Left kidney (tissue), 2 donors: ENCODE results near the gene SCN2B. TPM values are rescaled to one million over a fixed set of nuclear protein-coding genes. Genes with fewer than 3 reads are reported as not detected.

Experiments
- DNase-seq: peaks from one replicate; pipeline ENCODE4 v3.0.0-alpha.2; 2013
- polyA plus RNA-seq: library from polyadenylated mRNA; unstranded; fragments of 120-200 nt; gene quantifications from one replicate; pipeline ENCODE4 v1.2.1, GENCODE V29; 2013; ENCODE audit not compliant: insufficient read length

The SCN2B gene
- polyA plus RNA-seq, 1 donor: 3.0 TPM

DNA sequence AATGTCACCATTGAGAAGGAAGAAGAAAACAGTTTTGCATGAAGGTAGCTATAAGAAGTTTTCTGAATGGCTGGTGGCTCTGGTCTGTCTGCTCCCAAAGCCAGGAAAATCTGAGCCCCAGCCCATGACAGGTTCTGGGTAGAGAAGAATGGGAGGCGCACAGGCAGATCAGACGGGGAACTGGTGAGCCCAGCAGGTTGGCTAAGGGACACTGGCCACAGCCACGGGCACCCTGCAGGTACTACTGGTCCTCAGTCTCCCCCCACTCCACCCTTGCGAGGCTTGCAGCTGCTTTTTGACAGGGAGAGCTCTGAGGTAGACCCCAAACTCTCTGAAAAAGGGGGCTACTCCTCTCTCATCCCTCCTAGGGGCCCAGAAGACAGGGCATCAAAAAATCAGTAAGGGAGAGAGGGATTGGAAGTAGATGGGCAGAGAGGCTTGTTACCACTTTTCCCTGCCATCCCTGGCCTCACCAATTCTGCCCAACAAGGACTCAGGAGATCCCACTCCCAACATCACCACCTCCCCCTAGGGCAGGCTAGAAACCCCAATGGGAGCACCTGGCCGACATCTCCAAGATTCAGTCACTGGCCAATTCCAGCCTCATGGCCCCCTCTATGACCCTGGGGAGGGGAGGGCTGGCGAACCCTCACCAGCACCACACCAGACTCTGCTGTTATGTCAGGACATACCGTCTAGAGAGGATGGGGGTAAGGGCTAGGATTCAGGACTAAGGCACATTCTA lies 41.2 kb downstream of the SCN2B start:
- DNase-seq: no peak

DNA sequence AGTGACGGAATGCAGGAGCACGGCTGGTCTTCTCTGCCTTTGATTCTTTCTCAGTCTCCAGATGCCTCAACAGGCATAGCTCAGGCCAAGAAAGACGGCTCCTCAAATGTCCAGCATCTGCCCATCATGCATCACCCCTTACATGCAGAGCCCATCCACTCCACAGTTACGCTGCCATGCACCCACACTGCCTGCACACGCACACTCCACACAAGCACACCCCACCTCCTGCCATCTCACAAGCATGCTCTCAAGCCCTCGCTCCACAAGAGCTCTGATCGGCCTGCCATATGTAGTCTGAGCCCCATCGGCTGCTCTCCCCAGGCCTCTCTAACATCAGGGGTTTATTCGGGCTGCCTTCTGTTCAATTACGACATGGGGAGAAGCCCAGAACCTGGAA lies 42.6 kb downstream of the SCN2B start:
- no peak for DNase-seq

DNA sequence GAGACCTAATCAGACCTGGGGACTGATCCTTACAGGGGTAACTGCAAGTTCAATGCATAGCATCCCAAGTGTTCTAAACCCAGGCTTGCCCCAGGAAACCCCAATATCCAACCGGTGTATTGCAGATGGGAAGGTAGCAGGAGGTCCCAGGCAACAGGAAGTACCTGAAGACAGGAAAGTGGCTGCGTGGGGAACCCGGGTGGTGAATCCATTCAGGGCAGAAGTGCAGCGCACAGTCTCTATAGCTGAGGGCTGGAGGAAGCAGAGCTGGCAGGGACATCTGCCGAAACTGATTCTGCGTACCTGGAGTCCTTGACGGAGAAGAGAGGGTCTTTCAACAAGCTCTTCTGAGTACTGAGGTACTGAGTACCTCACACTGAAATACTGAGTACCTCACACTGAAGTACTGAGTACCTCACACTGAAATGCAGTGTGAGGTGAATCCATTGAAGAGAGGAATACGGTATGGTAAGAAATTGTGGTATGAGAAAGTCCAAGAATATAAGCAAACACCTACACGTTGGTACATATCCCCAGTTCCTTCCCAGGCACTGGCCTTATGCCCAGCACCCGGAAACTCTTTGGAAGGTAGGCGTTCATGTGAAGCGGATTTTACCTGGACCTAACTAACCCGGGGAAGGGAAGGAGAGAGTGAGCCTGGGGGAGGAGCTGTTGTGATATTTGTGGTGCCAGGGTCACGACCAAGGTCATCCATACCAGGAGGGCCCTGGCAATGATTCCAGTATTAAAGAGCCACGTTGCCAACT lies 43.9 kb downstream of the SCN2B start:
- no peak for DNase-seq

DNA sequence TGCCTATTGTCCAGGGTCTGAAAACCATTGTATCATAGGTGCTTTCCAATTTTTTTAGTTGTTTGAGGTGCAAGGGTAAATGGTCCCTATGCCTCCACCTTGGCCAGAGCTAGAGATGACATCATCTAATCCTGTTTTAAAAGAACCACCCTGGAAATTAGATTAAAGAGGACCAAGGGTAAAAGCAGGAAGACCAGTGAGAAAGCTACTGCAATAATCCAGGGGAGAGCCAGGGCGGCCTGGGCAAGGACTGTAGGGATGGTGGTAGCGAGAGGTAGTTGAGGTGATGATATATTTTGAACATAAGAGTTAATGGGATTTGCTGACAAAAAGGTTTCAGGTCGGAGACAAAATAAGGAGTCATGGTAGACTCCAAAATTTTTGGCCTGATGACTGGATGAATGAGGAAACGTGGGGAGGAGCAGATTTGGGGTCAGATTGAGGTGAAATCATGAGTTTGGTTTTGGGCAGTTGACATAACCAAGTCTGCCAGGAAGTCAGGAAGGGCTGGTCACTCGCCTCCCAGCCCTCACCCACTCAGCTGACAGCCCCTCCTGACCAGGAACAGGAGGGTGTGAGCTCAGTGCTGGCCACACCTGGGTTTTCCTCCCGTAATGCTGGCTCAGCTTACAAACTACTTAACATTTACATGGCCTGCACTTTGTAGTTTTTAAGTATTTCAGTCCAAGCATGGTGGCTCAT lies 46.8 kb downstream of the SCN2B start:
- no peak for DNase-seq

DNA sequence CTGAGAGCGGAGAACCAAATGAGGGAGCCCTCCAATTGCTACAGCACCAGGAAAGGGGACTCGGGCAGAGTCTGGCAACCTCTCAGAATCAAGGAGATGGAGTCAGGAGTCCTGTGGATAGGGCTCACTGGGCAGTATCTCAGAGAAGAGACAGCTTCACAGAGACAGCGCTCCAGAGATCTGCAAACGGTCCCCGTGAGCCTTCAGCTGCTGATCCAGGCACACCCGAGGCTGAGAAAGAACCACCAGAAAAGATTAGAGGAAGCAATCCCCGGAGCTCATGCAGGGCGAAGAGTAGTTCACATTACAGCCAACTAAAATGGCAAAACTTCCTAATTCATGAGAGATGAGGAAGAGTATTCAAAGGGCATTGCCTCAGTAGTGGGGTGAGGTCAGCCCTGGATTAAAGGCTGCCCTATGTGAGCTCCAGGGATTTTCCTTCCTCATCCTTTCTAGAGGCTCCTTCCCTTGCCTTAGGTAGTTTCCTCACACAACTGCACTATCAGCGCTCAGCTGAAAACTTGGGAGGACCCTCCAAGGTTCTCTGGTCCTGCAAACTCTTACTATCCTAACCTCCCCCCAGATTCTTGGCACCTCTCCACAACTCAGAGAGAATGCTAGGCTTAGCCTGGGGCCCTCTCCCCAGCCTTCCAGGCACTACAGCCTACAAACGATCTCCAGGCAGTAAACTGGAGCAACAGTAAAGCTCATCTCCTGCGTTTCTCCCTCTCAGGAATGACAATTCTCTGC lies 47.5 kb downstream of the SCN2B start:
- no peak for DNase-seq

DNA sequence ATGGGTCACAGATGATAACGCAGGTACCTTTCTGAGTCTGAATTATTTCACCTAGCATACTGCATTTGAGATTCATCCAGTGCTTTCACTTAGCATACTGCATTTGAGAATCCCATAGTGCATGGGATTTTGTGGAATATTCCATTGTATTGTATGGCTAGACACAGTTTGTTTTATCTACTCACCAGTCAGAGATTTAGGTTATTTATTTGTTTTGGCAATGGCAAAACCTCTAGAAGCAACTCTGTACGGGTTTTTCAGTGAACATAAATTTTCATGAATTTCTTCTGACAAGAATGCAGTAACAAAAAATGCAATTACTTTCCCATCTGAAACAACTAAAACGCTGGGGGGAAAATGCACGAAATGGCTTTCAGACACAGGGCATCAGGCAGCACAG lies 48.1 kb downstream of the SCN2B start:
- DNase-seq: no peak

DNA sequence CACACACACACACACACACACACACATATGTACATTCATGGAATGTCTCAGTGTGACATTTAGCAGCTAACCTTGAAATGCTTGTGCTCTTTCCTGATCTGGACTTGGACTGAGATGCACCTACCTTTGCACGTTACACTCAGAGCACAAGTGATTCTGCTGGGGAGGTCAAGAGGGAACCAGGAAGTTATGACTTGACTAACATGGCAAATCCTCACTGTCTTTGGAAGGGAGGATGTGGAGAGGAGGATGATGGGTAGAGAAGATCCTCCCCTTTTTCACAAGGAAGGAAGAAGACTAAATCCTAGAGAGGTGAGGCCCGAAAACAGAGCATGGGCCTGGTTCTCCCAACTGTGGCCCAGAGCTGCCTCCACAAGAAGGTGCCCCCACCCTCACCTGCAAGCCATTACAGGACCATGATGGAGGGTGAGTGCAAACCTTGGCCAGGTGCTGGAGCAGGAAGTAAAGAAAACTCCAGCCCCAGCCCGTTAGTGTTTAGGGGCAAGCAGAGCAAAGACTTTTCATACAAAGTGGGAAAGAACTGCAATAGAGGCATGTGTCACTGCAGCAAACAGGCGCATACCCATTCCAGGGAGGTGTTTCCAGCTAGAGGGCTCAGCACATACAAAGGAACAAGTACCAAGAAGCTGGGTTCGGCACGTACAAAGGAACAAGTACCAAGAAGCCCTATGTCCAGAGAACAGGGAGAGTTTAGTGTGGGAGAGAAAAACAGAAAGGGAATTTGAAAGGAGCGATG lies 50.2 kb downstream of the SCN2B start:
- no peak for DNase-seq

DNA sequence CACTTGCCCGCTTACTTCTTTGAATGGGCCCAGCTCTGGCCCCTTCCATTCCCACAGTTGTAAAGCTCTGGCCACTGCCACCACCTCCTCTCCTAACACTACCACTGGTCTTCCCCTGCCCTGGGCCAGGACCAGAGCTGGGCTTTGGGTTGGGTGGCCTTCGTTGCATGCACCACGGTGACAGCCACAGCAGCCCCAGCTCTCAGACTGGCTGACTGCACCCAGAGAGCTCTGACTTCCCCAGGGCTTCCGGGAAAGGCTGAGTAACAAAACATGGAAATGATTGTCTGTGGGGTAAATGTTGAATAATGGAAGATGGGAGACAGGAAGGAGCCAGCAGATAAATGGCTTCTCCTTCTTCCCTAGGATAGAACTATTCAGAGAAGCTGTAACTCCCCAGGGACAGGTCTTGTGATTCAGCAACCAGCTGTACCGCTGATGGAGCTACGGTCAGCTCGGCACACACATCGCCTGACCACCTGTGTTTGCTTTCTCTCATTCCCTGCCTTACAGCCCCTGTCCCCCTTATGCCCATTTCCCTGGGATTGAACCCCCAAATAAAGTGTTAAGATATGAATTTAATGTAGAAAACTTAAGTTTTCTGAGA lies 51.4 kb downstream of the SCN2B start:
- no peak for DNase-seq

DNA sequence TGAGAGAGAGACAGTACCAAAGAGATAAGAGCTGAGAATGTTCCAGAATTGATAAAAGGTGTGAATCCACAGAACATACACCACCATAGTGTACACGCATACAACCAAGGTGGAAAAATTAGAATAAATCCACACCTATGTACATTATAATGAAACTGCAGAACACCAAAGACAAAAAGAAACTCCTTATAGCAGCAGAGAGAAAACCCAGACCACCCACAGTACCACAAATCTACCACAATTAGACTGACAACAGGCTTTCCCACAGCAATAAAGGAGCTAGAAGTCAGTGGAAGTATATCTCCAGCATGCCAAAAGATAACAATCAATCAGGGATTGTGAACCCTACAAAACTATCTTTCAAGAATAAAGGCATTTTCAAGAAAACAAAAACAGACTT lies 55.6 kb downstream of the SCN2B start:
- no peak for DNase-seq

DNA sequence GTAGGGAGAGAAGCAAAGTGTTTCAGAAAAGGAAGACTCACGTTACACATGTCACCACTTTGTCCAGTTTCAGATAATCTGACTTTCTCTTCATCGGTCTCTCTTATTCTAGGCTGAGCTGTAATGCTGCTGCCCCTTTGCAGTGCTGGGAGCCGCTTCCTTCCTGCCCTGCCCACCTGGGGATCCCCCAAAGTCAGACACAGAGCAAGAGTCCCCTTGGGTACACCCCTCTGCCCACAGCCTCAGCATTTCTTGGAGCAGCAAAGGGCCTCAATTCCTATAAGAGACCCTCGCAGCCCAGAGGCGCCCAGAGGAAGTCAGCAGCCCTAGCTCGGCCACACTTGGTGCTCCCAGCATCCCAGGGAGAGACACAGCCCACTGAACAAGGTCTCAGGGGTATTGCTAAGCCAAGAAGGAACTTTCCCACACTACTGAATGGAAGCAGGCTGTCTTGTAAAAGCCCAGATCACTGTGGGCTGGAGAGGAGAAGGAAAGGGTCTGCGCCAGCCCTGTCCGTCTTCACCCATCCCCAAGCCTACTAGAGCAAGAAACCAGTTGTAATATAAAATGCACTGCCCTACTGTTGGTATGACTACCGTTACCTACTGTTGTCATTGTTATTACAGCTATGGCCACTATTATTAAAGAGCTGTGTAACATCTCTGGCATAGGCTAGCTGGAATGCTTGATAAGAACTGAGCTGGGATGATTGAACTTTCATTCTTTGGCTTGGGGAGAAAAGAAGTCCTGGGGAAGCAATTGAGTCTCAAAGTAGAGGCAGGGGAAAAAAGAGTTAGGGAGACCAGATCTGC lies 58.4 kb downstream of the SCN2B start:
- no peak for DNase-seq

DNA sequence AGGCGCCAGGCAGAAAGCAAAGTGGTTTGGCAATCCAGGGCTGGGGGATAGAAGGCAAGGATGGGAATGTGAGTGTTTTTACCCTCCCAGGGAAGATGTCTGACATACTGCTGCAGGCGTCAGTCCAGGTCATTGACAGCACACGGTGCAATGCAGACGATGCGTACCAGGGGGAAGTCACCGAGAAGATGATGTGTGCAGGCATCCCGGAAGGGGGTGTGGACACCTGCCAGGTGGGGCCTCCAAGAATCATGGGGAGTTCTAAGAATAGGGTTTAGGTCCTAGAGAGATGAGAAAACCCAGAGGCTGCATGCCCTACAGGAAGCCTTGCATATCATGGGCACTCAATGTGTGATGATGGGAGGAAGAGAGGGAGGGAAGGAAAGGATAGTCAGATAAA lies 61.4 kb downstream of the SCN2B start:
- no peak for DNase-seq

DNA sequence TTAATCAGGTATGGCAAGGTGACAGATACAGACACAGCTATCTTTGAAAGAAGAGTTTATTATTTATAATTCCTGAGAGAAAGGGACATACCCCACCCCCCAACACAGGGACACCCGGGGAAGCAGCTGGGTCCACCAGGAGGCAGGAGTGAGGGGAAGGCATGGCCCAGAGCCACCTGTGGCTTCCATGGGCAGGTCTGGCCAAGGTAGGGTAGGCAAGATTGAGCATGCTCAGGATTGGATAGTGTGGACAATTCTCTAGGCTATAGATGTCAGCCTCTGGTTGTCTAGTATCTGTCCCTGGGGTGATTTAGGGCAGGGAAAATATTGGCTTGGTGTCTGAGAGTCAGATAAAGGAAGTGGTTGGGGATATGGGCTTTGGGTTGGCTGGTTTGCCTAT lies 62.2 kb downstream of the SCN2B start:
- DNase-seq: no peak

DNA sequence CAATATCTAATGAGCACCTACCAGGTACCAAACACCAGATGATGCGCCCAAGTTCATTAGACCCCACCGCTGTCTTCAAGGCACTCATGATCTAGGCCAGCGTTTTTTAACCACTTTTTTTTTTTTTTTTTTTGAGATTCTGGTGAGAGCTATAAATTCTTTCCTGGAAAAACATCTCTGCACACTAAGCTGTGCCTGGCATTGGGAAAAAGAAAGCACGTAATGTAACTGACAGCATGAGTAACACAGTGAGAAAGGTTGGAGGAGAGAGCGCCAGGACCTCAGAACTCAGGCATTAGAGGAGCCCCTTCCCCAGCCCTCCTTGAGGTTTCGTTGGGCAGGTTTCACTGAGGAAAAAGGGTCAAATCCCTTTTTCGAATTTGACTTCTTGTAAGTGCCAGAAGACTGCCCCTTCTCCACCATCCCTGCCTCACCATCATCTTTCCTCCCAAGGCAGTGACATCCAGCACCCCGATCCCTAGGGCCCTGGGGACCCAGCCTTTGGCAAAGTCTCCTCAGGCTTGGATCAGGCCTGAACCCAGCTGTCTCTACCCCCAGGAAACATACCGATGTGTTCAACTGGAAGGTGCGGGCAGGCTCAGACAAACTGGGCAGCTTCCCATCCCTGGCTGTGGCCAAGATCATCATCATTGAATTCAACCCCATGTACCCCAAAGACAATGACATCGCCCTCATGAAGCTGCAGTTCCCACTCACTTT lies 63.6 kb downstream of the SCN2B start:
- no peak for DNase-seq

Other genes with a start within 250 kb of the SCN2B start
- 0.58 TPM for gene TMPRSS13, start 247.2 kb downstream of the SCN2B start, polyA plus RNA-seq
- gene IL10RA, start 190.2 kb downstream of the SCN2B start, polyA plus RNA-seq: 2.1 TPM
- gene TMPRSS4, start 99.6 kb downstream of the SCN2B start, polyA plus RNA-seq: 30.2 TPM
- gene SMIM35, start 89.7 kb downstream of the SCN2B start, polyA plus RNA-seq: 0.17 TPM
- 0.75 TPM for gene SCN4B, start 23.8 kb downstream of the SCN2B start, polyA plus RNA-seq
- gene JAML, start 48.4 kb upstream of the SCN2B start, polyA plus RNA-seq: 1.5 TPM
- gene MPZL3, start 75.7 kb upstream of the SCN2B start, polyA plus RNA-seq: 6.5 TPM
- 28.3 TPM for gene MPZL2, start 87.7 kb upstream of the SCN2B start, polyA plus RNA-seq
- 0.22 TPM for gene CD3E, start 128.1 kb upstream of the SCN2B start, polyA plus RNA-seq
- 0.50 TPM for gene CD3D, start 166.1 kb upstream of the SCN2B start, polyA plus RNA-seq
- gene CD3G, start 167.7 kb upstream of the SCN2B start, polyA plus RNA-seq: 0.25 TPM
- gene UBE4A, start 183.0 kb upstream of the SCN2B start, polyA plus RNA-seq: 53.0 TPM
- gene ATP5MG, start 225.0 kb upstream of the SCN2B start, polyA plus RNA-seq: 383 TPM